KOPT-K1 (cell line): ENCODE results near the gene TBRG1.
A peak's percentile ranks its signal among the peaks of the same experiment; 100 is the strongest.
"Not testable (repeated sequence)": the region's sequence is repeated elsewhere in the genome, so short reads cannot be mapped to it uniquely, and the experiment has no call there.

Experiments used
- H3K27ac ChIP-seq: fragments of 200-600 bp; sonication (generic); 2 replicates; pipeline ENCODE4 v1.5.1; 2016; ENCODE audit warnings: antibody characterized with exemption, mild to moderate bottlenecking, low read depth, low read length; ENCODE audit not compliant: poor library complexity, severe bottlenecking
- H3K36me3 ChIP-seq: fragments of 200-600 bp; sonication (generic); 2 replicates; pipeline ENCODE4 v1.5.1; 2017; ENCODE audit warnings: antibody characterized with exemption, mild to moderate bottlenecking, low read length, moderate library complexity; ENCODE audit not compliant: insufficient read depth
- H3K9me3 ChIP-seq: fragments of 200-600 bp; sonication (generic); 2 replicates; pipeline ENCODE4 v1.5.1; 2017; ENCODE audit warnings: antibody characterized with exemption, low read length, mild to moderate bottlenecking; ENCODE audit not compliant: insufficient read depth, poor library complexity, severe bottlenecking

Gene TBRG1

GRCh38 chr11:124602723-124603122 is 19.9 kb upstream of the TBRG1 start:
- H3K36me3 ChIP-seq, H3K27ac ChIP-seq: not testable (repeated sequence)

GRCh38 chr11:124605719-124606118 is 16.9 kb upstream of the TBRG1 start:
- H3K36me3 ChIP-seq, result no peaks in the 10 kb centered on the region
- H3K9me3 ChIP-seq, result no peaks in the 10 kb centered on the region
- no peak overlapping the region for H3K27ac ChIP-seq

More at GRCh38 chr11:124602723-124603122, 19.9 kb upstream of the TBRG1 start:
- H3K9me3 ChIP-seq, result not testable (repeated sequence)

GRCh38 chr11:124608147-124608546 is 14.5 kb upstream of the TBRG1 start:
- Histone ChIP-seq H3K36me3 (no peaks in the 10 kb centered on the region), H3K27ac (no peak overlapping the region), H3K9me3 (no peaks in the 10 kb centered on the region)

- no peak overlapping the region for H3K27ac ChIP-seq
- H3K9me3 ChIP-seq, result no peaks in the 10 kb centered on the region
- H3K36me3 ChIP-seq, result no peaks in the 10 kb centered on the region
Observed at GRCh38 chr11:124610295-124610694, 12.4 kb upstream of the TBRG1 start.

GRCh38 chr11:124611064-124611463 is 11.6 kb upstream of the TBRG1 start, which contains the start of gene PANX3:
Gene PANX3, plus strand, starts transcription at chr11:124611428. Its CDS starts 129 bp downstream, at chr11:124611557.
- Histone ChIP-seq H3K27ac (no peak within 1 kb of the TSS), H3K9me3 (no peaks in the 10 kb centered on the region), H3K36me3 (no peaks in the 10 kb centered on the region)

GRCh38 chr11:124612045-124612444 is 10.6 kb upstream of the TBRG1 start:
- Histone ChIP-seq H3K36me3 (no peaks in the 10 kb centered on the region), H3K9me3 (no peaks in the 10 kb centered on the region), H3K27ac (no peak overlapping the region)

GRCh38 chr11:124612567-124613246 is 10.0 kb upstream of the TBRG1 start:
- H3K27ac ChIP-seq, result no peak overlapping the region
- no peaks in the 10 kb centered on the region for H3K36me3 ChIP-seq
- no peaks in the 10 kb centered on the region for H3K9me3 ChIP-seq

- Histone ChIP-seq H3K27ac (no peak overlapping the region), H3K9me3 (no peaks in the 10 kb centered on the region), H3K36me3 (no peaks in the 10 kb centered on the region)
Observed at GRCh38 chr11:124618863-124619262, 3.8 kb upstream of the TBRG1 start.

GRCh38 chr11:124623861-124624525 is 1.3 kb downstream of the TBRG1 start:
- no peaks in the 10 kb centered on the region for H3K9me3 ChIP-seq

DNA sequence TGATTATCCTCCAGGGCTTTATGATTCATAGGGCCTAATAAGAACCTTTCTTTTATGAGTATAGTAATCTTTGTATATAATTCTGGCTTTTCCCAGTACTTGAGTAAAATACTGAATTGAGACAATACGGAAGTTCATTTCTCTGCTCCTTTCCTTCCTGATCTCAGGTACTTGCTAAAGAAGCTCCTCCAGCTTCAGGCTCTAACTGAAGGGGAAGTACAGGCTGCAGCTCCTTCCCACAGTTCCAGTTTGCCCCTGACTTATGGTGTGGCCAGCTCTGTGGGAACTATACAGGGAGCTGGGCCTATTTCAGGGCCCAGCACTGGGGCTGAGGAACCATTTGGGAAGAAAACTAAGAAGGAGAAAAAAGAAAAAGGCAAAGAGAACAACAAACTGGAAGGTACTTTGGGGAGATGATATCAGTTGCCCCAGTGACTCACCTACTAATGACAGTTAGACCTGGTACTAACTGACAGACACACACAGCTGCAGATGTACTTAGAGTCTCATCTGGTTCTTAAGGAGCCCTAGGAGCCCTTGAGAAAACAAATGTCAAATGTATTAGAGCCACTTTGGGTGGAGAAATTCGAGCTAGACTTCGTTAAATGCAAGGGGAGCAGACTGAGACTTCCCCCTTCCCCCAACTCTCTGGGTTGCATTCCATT is 3.0 kb downstream of the TBRG1 start:
- H3K36me3 ChIP-seq, result peaks cover 58% of the 10 kb centered on the region

More at GRCh38 chr11:124623861-124624525, 1.3 kb downstream of the TBRG1 start:
- Histone ChIP-seq H3K27ac (peak overlapping the region; percentile 73), H3K36me3 (peaks cover 42% of the 10 kb centered on the region)

DNA sequence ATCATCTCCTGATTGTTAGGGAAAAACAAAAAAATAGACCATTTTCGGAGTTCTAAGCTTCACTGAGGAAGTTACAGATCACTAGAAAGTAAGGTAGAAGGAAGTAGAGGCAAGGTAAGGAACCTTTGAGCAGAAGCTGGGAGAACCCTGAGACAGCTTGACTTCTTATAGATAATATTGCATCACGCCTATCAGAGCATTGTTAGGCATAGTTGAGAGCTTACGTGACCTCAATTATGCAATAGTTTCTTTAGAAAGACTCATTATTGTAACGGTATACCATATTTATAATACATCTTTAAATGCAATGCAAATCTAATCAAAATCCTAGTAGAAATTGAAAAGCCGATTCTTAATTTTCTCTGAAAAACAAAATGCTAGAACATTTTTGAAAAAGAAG is 4.9 kb downstream of the TBRG1 start:
- Histone ChIP-seq H3K9me3 (no peaks in the 10 kb centered on the region), H3K27ac (no peak overlapping the region), H3K36me3 (peaks cover 77% of the 10 kb centered on the region)

More for the DNA sequence above, 3.0 kb downstream of the TBRG1 start:
- H3K27ac ChIP-seq, result no peak overlapping the region
- H3K9me3 ChIP-seq, result no peaks in the 10 kb centered on the region

DNA sequence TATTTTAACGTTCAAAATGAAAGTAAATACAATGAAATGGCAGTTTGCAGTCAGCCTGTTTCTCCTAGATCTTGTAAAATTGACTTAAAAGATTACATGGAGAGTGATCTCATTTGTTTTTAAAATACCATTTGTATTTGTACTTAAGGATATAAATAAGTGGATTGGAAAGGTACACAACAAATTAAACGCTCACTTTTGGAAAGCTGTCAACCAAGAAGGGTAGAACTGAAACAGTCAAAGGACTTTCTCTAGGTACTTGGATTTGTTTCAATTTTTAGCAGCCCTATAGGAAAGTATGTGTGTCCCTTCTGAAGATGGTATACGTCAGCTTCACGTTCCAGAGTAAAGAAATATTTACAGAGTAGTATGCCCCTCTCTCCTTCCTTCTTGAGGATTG is 7.3 kb downstream of the TBRG1 start:
- Histone ChIP-seq H3K27ac (no peak overlapping the region), H3K36me3 (peaks cover 94% of the 10 kb centered on the region), H3K9me3 (no peaks in the 10 kb centered on the region)

GRCh38 chr11:124633355-124633754 is 10.7 kb downstream of the TBRG1 start:
- Histone ChIP-seq H3K27ac (no peak overlapping the region), H3K9me3 (no peaks in the 10 kb centered on the region), H3K36me3 (peaks cover 97% of the 10 kb centered on the region)

DNA sequence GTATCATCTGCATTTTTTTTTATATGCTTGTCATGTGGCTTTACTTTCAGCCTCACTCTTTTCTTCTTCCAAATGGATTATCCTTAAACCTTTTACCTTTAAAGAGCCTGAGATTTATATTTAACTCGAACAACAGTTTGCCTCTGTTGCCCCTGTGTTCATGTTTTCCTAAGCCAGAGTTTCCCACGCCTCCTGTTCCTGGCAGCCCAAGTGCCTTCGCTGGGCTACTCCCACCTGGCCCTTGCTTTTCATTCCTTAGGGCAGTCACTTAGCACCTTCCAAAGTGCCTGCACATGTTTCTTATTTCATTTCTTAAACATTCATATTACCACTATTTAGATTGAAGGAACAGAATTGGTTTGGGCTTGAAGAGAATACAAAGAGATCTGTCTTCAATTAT is 13.3 kb downstream of the TBRG1 start:
- Histone ChIP-seq H3K27ac (no peak overlapping the region), H3K36me3 (peaks cover 81% of the 10 kb centered on the region), H3K9me3 (no peaks in the 10 kb centered on the region)

DNA sequence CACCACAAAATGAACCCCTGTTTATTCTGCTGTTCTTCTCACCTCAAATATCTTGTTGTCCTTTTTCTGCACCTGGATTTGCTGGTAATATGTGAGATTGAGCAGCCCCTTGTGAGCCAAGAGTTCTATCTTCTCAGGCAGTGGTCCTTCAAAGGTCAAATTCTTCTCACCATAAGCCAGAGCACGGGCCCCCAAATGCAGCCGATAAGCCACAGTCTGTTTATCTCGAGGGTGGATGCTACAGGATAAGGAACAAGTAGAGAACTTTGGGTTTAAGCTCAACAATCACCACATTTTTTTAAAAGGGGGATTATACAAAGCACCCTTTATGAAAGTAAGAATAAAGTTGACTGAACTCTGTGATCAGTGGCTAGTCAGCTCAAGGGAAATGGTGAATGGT is 15.8 kb downstream of the TBRG1 start:
- H3K36me3 ChIP-seq, result peaks cover 55% of the 10 kb centered on the region
- H3K27ac ChIP-seq, result no peak overlapping the region
- H3K9me3 ChIP-seq, result no peaks in the 10 kb centered on the region
